C4-2B (cell line): Measurements from ENCODE around the gene CACNA1B.

Experiments
- H3K27ac ChIP-seq: fragments of 450-650 bp; 2 replicates; pipeline ENCODE4 v1.5.1; 2017
- ZFX ChIP-seq: fragments of 450-650 bp; IDR thresholded peaks from 2 replicates; pipeline ENCODE4 v1.6.1; 2017
- TF ChIP-seq, protein P1 (sequence below): fragments of 450-650 bp; conservative IDR thresholded peaks from 2 replicates; pipeline ENCODE4 v1.5.1; 2017; ENCODE audit warnings: mild to moderate bottlenecking

CACNA1B gene

GRCh38 chr9:138033950-138034349, 156.4 kb downstream of the CACNA1B start:
- no peak overlapping the region for H3K27ac ChIP-seq
- TF ChIP-seq, protein P1, sequence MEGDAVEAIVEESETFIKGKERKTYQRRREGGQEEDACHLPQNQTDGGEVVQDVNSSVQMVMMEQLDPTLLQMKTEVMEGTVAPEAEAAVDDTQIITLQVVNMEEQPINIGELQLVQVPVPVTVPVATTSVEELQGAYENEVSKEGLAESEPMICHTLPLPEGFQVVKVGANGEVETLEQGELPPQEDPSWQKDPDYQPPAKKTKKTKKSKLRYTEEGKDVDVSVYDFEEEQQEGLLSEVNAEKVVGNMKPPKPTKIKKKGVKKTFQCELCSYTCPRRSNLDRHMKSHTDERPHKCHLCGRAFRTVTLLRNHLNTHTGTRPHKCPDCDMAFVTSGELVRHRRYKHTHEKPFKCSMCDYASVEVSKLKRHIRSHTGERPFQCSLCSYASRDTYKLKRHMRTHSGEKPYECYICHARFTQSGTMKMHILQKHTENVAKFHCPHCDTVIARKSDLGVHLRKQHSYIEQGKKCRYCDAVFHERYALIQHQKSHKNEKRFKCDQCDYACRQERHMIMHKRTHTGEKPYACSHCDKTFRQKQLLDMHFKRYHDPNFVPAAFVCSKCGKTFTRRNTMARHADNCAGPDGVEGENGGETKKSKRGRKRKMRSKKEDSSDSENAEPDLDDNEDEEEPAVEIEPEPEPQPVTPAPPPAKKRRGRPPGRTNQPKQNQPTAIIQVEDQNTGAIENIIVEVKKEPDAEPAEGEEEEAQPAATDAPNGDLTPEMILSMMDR, result no peak
- no peak for TF ChIP-seq ZFX

DNA sequence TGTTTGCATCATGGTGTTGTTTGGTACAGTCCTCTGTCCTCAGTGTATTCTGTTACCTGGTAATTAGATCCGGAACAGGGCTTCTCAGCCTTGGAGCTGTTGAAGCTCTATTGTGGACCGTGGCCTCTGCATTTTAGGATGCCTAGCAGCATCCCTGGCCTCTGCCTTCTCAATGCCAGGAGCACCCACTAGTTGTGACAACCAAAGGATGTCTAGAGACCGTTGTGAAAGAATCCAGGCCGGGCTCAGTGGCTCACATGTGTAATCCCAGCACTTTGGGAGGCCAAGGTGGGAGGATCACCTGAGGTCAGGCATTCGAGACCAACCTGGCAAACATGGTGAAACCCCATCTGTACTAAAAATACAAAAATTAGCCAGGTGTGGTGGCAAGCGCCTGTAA, 159.6 kb downstream of the CACNA1B start:
- TF ChIP-seq ZFX, result no peak
- TF ChIP-seq, protein P1, result no peak
- H3K27ac ChIP-seq, result no peak overlapping the region

- no peak overlapping the region for H3K27ac ChIP-seq
- TF ChIP-seq ZFX, result no peak
- TF ChIP-seq, protein P1, result no peak
Measured at GRCh38 chr9:138038244-138038671, 160.7 kb downstream of the CACNA1B start.

DNA sequence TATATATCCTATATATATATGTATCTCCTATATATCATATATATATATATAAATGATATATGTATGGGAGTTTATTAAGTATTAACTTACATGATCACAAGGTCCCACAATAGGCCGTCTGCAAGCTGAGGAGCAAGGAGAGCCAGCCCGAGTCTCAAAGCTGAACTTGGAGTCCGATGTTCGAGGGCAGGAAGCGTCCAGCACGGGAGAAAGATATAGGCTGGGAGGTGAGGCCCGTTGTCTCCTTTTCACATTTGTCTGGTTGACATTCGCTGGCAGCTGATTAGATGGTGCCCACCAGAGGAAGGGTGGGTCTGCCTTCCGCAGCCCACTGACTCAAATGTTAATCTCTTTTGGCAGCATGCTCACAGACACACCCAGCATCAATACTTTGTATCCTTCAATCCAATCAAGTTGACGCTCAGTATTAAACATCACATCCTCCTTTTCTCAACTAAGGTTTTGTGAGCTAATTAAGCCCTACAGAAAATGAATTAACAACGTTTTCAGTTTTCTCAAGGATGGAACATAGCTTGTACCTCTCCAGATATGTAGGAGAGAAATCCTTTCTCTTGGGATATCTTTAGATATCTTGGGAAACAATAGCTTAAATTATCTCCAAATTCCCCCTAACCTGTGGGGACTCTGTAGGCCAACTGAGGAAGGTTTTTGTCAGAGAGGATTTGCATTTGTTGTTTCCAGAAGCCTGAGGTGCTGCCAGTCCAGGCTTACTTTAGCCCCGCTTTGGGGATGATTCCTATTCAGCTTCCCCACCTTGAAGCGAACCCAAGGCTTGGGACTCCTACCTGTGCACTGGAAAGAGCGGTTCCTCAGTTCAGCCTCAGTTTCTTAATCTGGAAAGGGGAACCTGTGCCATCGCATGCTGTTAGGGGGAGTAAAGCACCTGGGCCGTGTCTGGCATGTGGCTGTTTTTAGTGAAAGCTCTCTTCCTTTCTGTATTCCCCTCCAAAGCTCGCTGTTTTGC, 163.2 kb downstream of the CACNA1B start:
- TF ChIP-seq ZFX, result no peak
- TF ChIP-seq, protein P1, result no peak
- no peak overlapping the region for H3K27ac ChIP-seq

GRCh38 chr9:138042146-138042545, 164.6 kb downstream of the CACNA1B start:
- no peak overlapping the region for H3K27ac ChIP-seq

GRCh38 chr9:138042640-138043039, 165.1 kb downstream of the CACNA1B start:
- H3K27ac ChIP-seq, result no peak overlapping the region
- no peak for TF ChIP-seq ZFX
- TF ChIP-seq, protein P1, result no peak

More at GRCh38 chr9:138042146-138042545, 164.6 kb downstream of the CACNA1B start:
- no peak for TF ChIP-seq ZFX
- TF ChIP-seq, protein P1, result no peak

DNA sequence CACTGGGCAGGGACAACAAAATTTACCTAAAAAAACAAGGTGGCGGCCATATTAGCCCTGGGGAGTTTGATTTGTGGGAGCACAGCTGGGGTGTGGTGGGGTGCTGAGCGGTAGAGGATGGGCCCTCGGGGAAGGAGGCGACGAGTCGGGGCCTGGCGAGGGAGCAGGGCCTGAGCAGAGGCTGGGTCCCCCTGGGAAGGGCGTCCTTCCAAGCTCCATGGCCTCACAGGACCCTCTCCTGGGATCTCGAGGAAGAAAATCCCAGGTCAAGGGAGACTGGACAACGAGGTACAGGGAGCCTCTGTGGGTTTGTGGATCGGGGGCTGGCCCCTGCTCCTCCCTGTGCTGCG, 165.5 kb downstream of the CACNA1B start:
- TF ChIP-seq ZFX, result no peak
- TF ChIP-seq, protein P1, result no peak
- no peak overlapping the region for H3K27ac ChIP-seq
